Testis (tissue), 5 donors: ENCODE data around the gene SPRR1A. TPM values are rescaled to one million over a fixed set of nuclear protein-coding genes. Genes with fewer than 3 reads are reported as not detected.

Source experiments
- DNase-seq: peaks from one replicate; pipeline ENCODE4 v3.0.0-alpha.2; 2019
- H3K27ac ChIP-seq, 2 donors: fragments of 200-600 bp; sonication (generic); one replicate each; pipeline ENCODE4 v1.5.1; 2019
- H3K27me3 ChIP-seq: fragments of 200-600 bp; sonication (generic); one replicate; pipeline ENCODE4 v1.5.1; 2019
- H3K36me3 ChIP-seq: fragments of 200-600 bp; sonication (generic); one replicate; pipeline ENCODE4 v1.5.1; 2017; ENCODE audit warnings: low read depth; ENCODE audit errors: missing control alignments
- H3K4me1 ChIP-seq: fragments of 200-600 bp; sonication (generic); one replicate; pipeline ENCODE4 v1.5.1; 2019
- H3K4me3 ChIP-seq, 2 donors: fragments of 200-600 bp; sonication (generic); one replicate each; pipeline ENCODE4 v1.5.1; 2017 to 2019
- H3K9me3 ChIP-seq: fragments of 200-600 bp; sonication (generic); one replicate; pipeline ENCODE4 v1.5.1; 2017
- CTCF ChIP-seq, 3 experiments: fragments of 450-650 bp in 2 of 3; fragments of 200-600 bp in 1 of 3; sonication (generic) in 1 of 3; IDR thresholded peaks; one replicate each; pipeline ENCODE4 v1.5.1; 2016 to 2019; ENCODE audit warnings: antibody characterized with exemption in 3 of 3, mild to moderate bottlenecking in 2 of 3, moderate library complexity in 1 of 3
- POLR2A ChIP-seq: fragments of 450-650 bp; IDR thresholded peaks from one replicate; pipeline ENCODE4 v1.6.1; 2017; ENCODE audit warnings: antibody characterized with exemption, mild to moderate bottlenecking, moderate library complexity
- WGBS, 2 donors: methylation state at CpG; one replicate each; pipeline ENCODE4 v1.1.5; 2018; 5-methylcytosine and 5-hydroxymethylcytosine counted together
- intact Hi-C: fragments of 100-400 bp; cut with DNase I; formaldehyde crosslinking; loops from one replicate; pipeline ENCODE4 v1.15.1; 2023; ENCODE audit warnings: low total_unique reads
- long read RNA-seq, 2 donors: transcript quantifications; one replicate each; lab custom pipeline, GENCODE V29; 2026
- polyA plus RNA-seq: library from polyadenylated mRNA; stranded (reverse); fragments of 350-450 nt; fragmentation: Illumina TruSeq; extraction: RNeasy Lipid Tissue Mini Kit (QIAGEN cat#74804); gene quantifications from one replicate; pipeline ENCODE4 v1.2.3, GENCODE V29; 2014; ENCODE audit warnings: low read depth, low replicate concordance; ENCODE audit not compliant: insufficient read depth
- total RNA-seq, 2 donors: library from RNA; depleted of rRNA; stranded (reverse); fragments of >200 nt; gene quantifications; one replicate each; pipeline ENCODE4 v1.2.3, GENCODE V29; 2016

The SPRR1A gene, protein sequence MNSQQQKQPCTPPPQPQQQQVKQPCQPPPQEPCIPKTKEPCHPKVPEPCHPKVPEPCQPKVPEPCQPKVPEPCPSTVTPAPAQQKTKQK
- total RNA-seq (not detected), polyA plus RNA-seq (not detected)
- long read RNA-seq, donor 1, partial matches to known transcripts = 0 of 1 reads
- long read RNA-seq, donor 1, other reads (novel, unspliced or antisense) = 0 of 1 reads
- long read RNA-seq, donor 2 = 0 reads

- Histone ChIP-seq H3K4me1 (peaks cover 8% of the 10 kb centered on the region), H3K9me3 (no peaks in the 10 kb centered on the region), H3K4me3 (no peak within 1 kb of the TSS), H3K36me3 (no peaks in the 10 kb centered on the region), H3K27ac (no peak within 1 kb of the TSS), H3K27me3 (no peaks in the 10 kb centered on the region)
- WGBS, 2 donors = 85 to 92% methylated on average over 3 of the region's 3 CpGs
- intact Hi-C loops = no loop called here
- TF ChIP-seq CTCF (IDR thresholded peaks at IDR 0.05) (no peak), POLR2A (no peak)
- DNase-seq = no peak
Observed at GRCh38 chr1:152983743-152984142, at the start of gene SPRR1A. SPRR1A (plus strand) TSS chr1:152984081; CDS start chr1:152985231, 1,150 bp downstream.

- intact Hi-C loops = no loop called here
Observed at GRCh38 chr1:152940614-152941013, 43.3 kb upstream of the SPRR1A start.

GRCh38 chr1:152941037-152941711, 42.7 kb upstream of the SPRR1A start:
- H3K9me3 ChIP-seq = no peaks in the 10 kb centered on the region
- no peak for TF ChIP-seq POLR2A
- no peak for TF ChIP-seq CTCF (IDR thresholded peaks at IDR 0.05)

More at GRCh38 chr1:152940614-152941013, 43.3 kb upstream of the SPRR1A start:
- no peaks in the 10 kb centered on the region for H3K4me1 ChIP-seq
- no peaks in the 10 kb centered on the region for H3K27me3 ChIP-seq
- TF ChIP-seq POLR2A = no peak
- TF ChIP-seq CTCF (IDR thresholded peaks at IDR 0.05) = no peak
- no peak overlapping the region for H3K4me3 ChIP-seq
- H3K36me3 ChIP-seq = no peaks in the 10 kb centered on the region
- WGBS, 2 donors = 97 to 100% methylated on average over 1 of the region's 1 CpG
- H3K27ac ChIP-seq = no peak overlapping the region
- H3K9me3 ChIP-seq = no peaks in the 10 kb centered on the region
- no peak for DNase-seq

DNA sequence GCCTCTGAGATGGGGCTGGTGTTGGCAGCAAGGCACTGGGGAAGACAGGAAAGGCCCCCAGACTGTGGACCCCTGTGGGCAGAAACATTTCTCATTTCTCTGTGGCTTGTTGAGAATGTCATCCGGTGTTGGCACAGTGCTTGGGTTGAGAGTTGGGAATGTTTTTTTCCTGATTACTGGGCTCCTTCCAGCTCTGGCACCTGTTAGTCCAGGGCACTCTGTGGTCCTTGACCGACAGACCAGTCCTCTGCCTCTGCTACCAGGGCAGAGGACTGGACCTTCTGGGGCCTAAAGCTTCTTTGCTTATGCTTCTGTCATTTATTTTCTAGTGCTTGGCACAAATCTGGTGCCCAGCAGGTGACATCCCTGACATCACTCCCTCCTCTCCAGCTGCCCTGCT, 41.7 kb upstream of the SPRR1A start:
- Histone ChIP-seq H3K4me1 (no peaks in the 10 kb centered on the region), H3K36me3 (no peaks in the 10 kb centered on the region), H3K4me3 (no peak overlapping the region), H3K27ac (no peak overlapping the region), H3K27me3 (no peaks in the 10 kb centered on the region), H3K9me3 (no peaks in the 10 kb centered on the region)
- DNase-seq = no peak
- no peak for TF ChIP-seq POLR2A
- no peak for TF ChIP-seq CTCF (IDR thresholded peaks at IDR 0.05)
- WGBS, 2 donors = 78 to 91% methylated on average over 2 of the region's 2 CpGs
- intact Hi-C loops = no loop called here

More at GRCh38 chr1:152941037-152941711, 42.7 kb upstream of the SPRR1A start:
- no peaks in the 10 kb centered on the region for H3K36me3 ChIP-seq
- intact Hi-C loops = no loop called here
- no peak for DNase-seq
- H3K27ac ChIP-seq = no peak overlapping the region
- WGBS, 2 donors = 82% methylated on average over 3 to 8 of the region's 8 CpGs
- H3K4me1 ChIP-seq = no peaks in the 10 kb centered on the region
- no peaks in the 10 kb centered on the region for H3K27me3 ChIP-seq
- no peak overlapping the region for H3K4me3 ChIP-seq
